Coronary artery (tissue), 2 donors: ENCODE measurements around the gene SERPIND1.

Source experiments
- DNase-seq: peaks from one replicate; pipeline ENCODE4 v3.0.0-alpha.2; 2017; ENCODE audit warnings: low spot score
- H3K27ac ChIP-seq, 2 donors: fragments of 200-600 bp; sonication (generic); one replicate each; pipeline ENCODE4 v1.5.1; 2016 to 2019
- H3K4me3 ChIP-seq: fragments of 200-600 bp; sonication (generic); 2 replicates; pipeline ENCODE4 v1.5.1; 2016; ENCODE audit warnings: mild to moderate bottlenecking, moderate library complexity
- CTCF ChIP-seq: fragments of 200-600 bp; sonication (generic); IDR thresholded peaks from one replicate; pipeline ENCODE4 v1.5.1; 2019; ENCODE audit warnings: antibody characterized with exemption

SERPIND1 gene

GRCh38 chr22:20798218-20798617 lies 24.3 kb downstream of the SERPIND1 start:
- TF ChIP-seq CTCF = no peak
- H3K4me3 ChIP-seq = no peak overlapping the region
- DNase-seq = no peak
- no peak overlapping the region for H3K27ac ChIP-seq

- DNase-seq = no peak
- Histone ChIP-seq H3K27ac (no peak overlapping the region), H3K4me3 (no peak overlapping the region)
- no peak for TF ChIP-seq CTCF
Observed at GRCh38 chr22:20798974-20799373, 25.1 kb downstream of the SERPIND1 start.

GRCh38 chr22:20799449-20799848 lies 25.5 kb downstream of the SERPIND1 start:
- TF ChIP-seq CTCF = no peak
- Histone ChIP-seq H3K4me3 (no peak overlapping the region), H3K27ac (no peak overlapping the region)
- DNase-seq = no peak

- TF ChIP-seq CTCF = no peak
- Histone ChIP-seq H3K27ac (no peak overlapping the region), H3K4me3 (no peak overlapping the region)
- DNase-seq = no peak
Observed at GRCh38 chr22:20802452-20802851, 28.5 kb downstream of the SERPIND1 start.

GRCh38 chr22:20802922-20803553 lies 29.1 kb downstream of the SERPIND1 start:
- DNase-seq = no peak
- no peak overlapping the region for H3K4me3 ChIP-seq
- TF ChIP-seq CTCF = no peak
- H3K27ac ChIP-seq = no peak overlapping the region

GRCh38 chr22:20803696-20804324 lies 29.9 kb downstream of the SERPIND1 start:
- Histone ChIP-seq H3K27ac (no peak overlapping the region), H3K4me3 (no peak overlapping the region)
- DNase-seq = no peak
- no peak for TF ChIP-seq CTCF

GRCh38 chr22:20804650-20805049 lies 30.7 kb downstream of the SERPIND1 start:
- TF ChIP-seq CTCF = no peak
- no peak for DNase-seq
- Histone ChIP-seq H3K27ac (no peak overlapping the region), H3K4me3 (no peak overlapping the region)
